HG03432 (cell line): Measurements from ENCODE around the gene FLT4.

Experiments used
- ATAC-seq: cut with Tn5 transposase; IDR thresholded peaks from one replicate; pipeline ENCODE4 v1.9.1; 2021; ENCODE audit warnings: mild to moderate bottlenecking, moderate library complexity; ENCODE audit not compliant: unreplicated experiment

The FLT4 gene

DNA sequence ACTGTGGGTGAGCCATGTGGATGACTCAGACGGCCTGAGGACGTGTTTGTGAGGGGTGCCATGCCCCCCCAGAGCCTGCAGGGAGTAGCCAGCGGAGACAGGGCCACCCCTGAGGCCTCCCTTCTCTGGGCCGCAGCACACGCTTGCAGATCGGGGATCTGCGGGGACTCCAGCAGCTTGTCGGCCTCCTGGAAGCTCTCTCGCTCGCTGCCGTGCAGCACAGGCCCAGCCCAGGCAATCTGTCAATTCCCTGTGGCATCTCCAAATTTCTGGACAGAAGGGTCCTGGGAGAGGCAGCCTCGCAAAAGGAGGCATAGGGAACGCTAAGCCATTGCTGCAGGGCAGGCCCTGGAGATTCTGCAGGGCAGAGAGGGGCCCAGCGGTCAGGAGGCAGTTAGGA lies 21.2 kb downstream of the FLT4 start:
- ATAC-seq: no peak

DNA sequence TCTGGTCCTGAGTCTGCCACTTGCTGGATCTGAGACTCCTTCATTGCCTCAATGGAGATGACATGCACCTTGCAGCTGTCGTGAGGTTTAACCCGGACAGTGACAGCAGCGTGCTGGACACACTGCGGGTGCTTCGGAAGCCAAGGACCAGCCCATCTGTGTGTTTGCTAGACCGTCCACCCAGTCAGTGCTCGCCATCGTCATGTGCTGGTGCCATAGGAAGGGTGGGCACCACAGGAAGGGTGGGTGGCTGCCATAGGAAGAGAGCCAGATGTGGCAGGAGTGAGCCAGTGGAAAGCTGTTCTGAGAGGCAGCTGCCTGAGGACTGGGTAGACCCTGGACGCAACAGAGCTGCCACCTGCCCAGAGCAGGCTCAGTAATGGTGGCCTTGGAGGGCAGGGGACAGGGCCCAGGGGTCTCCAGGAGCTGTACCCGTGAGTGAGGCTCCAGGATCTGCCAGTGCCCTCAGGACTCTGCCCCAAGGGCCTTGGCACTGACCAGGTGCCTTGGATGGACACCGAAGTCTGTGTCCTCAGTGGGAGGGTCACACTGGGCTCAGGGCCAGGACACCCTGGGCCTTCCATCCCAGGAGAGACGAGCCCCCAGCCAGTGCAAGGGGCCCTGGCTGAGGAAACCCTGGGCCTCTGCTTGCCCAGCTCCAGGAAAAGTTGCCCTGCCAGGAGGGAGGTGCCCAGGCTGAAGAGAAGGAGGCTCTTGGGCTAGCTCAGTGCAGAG lies 21.8 kb downstream of the FLT4 start:
- ATAC-seq: no peak

GRCh38 chr5:180626661-180627385 lies 22.6 kb downstream of the FLT4 start:
- ATAC-seq: no peak

- ATAC-seq: no peak
Measured at GRCh38 chr5:180625791-180626660, 23.4 kb downstream of the FLT4 start.

DNA sequence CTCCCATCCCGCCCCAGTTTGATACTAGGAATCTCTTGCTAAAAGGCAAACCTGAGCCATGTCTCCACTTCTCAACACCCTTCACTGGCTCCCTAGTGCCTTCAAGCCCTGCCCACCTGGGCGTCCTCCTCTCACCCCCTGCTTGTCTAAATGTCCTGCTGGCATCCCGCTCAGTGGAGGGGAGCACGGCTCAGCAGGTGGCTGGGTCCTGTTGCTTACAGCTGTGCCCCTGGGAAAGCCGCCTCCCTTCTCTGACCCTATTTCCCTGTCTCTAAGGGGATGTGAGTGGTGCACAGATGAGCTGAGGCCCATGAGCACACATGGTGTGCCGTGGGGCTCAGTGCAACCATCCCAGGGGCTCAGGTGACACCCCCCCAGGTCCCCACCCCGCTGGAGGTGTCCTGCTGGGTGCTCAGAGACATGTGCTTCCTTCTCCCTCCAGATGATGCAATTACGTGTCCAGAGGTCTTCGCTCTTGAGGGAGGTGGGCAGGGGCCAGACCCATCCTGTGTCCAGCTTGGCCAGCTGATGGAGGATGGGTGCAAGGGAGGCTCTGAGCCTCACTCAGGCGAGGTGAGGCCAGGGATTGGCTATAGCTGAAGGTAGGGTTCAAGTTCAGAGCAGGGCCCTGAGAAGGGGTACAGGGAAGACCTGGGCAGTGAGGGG lies 24.1 kb downstream of the FLT4 start:
- no peak for ATAC-seq

GRCh38 chr5:180624587-180624986 lies 24.8 kb downstream of the FLT4 start:
- ATAC-seq: no peak

- no peak for ATAC-seq
Measured at GRCh38 chr5:180623844-180624243, 25.6 kb downstream of the FLT4 start.

- ATAC-seq: no peak
Measured at GRCh38 chr5:180623411-180623834, 26.0 kb downstream of the FLT4 start.

DNA sequence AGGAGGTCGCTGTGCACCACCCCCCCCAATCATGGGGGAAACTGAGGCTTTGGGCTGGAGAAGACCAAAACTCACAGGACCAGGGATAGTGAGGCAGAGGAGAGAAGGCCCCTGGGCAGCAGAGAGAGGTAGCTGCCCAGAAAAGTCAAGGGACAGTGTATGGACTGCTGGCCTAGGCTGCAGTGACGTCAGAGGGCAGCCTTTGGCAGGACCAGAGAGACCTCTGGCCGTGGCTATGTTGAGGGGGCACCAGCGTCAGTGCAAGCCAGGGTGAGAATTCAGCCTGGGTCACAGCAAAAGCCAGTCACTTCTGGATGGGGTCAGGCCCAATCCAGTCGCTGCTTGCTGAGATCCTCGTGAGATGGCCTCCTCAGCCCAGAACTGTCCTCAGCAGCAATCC lies 26.5 kb downstream of the FLT4 start:
- no peak for ATAC-seq

DNA sequence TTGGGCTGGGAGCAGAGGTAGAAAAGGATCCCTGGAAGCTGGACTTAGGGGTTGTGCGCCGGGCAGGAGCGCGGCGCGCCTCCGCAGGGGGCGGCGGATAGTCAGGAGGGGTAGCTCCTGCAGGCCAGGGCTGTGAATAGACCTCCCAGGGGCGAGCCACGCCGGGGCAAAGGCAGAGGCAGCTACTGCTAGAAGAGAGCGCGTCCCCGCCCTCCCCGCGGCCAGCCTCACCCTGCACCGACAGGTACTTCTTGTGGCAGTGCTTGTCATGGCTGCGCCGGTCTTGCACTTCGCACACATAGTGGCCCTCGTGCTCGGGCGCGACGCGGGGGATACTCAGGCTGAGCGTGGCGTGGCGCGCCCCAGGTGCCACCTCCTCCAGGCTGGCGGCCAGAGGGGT lies 28.1 kb downstream of the FLT4 start:
- no peak for ATAC-seq

DNA sequence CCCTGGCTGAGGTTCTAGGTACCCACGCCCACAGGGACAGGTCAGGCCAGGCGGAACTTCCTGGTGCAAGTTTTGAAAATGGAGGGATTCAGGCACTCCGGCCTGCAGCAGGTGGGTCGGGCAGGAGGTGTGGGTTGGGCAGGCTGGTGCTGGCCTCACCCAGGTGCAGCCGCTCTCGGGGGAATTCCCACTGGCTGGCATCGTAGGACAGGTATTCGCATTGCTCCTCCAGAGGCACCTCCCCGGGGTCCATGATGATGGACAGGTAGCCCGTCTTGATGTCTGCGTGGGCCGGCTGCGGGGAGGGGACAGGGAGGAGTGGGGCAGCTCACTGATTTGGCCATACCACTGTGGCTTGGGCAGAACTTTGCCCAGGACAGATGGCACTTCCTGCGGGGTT lies 29.4 kb downstream of the FLT4 start:
- no peak for ATAC-seq

GRCh38 chr5:180619563-180619915 lies 29.9 kb downstream of the FLT4 start:
- ATAC-seq: no peak

DNA sequence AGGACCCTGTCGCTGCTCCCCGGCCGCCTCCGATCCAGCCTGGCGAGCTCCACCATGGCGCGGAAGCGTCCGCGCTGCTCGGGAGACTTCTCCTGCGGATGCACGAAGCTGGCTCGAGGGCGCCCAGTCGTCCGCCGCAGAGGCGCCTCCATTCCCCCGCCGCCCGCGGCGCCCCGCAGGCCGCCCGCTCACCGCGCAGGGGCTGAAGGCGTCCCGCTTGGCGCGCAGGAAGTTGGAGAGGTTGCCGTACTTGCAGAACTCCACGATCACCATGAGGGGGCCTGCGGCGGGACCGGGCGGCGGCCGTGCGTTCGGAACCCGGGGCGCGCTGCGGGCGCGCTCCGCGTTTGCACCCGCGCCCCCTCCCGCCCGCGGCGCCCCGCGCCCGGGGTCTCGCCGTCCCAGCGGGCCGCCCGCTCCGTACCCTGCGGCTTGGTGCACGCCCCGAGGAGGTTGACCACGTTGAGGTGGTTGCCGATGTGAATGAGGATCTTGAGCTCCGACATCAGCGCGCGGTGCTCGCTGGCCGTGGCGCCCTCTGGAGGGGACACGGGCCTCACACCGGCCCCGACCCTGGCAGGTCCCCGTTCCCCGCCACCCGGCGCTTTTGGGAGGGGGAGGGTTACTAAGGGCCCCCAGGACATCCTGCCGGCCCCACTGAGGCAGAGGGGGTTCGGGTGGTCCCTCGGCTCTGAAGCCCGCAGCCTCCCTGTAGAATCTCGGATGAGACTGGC lies 30.4 kb downstream of the FLT4 start:
- ATAC-seq: no peak

DNA sequence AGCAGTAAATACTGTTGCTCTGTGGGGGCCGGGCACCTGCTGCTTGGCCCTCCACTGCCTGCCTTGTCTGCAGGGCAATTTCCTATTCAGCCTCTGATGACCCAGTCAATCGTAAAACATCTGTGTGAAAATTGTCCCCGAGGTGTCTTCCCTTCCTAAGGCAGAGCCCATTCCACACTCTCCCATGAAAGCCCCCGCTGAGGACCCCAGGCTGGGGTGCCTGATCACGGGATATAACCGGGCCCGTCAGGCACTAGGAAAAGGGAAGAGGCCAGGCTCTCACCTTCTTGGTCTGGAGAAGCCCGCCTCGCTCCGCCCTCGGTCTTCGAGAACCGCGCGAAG lies 30.9 kb downstream of the FLT4 start:
- no peak for ATAC-seq

DNA sequence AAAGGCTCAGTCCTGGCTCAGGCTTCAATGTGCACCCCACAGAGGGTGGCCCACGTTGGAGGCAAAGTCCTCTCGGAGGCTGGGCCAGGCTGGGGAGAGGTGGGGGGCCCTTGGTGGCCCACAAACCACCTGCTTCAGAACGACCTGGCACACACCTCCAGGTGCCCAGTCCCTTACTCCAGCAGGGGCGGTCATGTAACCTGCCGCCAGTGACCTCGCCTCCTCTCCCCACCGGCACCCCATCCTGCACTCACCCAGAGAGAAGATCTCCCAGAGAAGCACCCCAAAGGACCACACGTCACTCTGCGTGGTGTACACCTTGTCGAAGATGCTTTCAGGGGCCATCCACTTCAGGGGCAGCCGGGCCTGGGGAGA lies 35.6 kb downstream of the FLT4 start:
- ATAC-seq: no peak

DNA sequence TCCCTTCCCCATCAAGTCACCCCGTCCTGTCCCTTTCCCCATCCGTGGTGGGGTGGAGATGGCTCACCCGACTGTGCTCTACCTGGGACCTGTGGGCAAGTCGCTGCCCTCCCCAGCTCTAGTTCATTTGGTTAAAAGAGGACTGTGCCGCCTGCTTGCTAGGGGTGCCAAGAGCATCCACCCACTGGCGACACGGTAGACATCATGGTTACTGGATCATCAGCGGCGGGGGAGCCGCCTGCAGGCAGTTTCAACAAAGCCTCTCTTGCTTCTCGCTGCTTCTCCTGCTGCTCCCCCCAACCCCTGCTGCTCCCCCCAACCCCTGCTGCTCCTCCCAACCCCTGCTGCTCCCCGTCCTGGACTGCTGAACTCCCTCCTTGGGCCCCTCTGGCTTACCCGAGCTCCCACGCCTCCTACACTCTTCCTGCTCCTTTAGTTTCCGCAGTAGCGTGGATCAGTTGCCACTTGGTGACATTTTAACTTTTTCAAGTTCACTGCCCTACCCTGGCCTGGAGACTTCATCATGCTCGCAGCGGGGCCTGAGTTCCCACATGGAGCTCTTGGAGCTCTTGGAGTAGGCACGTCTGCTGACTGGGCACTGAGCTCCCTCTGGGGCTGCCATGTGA lies 36.1 kb downstream of the FLT4 start:
- no peak for ATAC-seq

DNA sequence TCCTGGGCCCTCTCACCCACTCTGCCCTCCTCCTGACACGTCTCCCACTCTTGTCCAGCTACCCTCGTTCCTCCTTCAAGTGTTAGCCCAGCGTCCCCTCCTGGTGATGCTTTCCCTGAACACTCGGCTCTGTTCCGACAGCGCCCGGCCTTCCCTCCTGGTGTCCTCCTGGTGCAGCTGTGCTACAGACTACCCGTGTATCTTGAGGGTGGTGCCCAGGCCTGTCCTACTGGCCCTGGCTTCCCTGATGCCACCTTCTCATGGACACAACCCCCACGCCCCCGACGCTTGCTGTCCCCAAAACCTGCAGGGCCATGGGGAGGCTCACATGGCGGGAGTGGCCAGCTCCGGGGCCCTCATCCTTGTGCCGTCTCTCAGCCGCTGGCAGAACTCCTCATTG lies 36.7 kb downstream of the FLT4 start:
- ATAC-seq: no peak

DNA sequence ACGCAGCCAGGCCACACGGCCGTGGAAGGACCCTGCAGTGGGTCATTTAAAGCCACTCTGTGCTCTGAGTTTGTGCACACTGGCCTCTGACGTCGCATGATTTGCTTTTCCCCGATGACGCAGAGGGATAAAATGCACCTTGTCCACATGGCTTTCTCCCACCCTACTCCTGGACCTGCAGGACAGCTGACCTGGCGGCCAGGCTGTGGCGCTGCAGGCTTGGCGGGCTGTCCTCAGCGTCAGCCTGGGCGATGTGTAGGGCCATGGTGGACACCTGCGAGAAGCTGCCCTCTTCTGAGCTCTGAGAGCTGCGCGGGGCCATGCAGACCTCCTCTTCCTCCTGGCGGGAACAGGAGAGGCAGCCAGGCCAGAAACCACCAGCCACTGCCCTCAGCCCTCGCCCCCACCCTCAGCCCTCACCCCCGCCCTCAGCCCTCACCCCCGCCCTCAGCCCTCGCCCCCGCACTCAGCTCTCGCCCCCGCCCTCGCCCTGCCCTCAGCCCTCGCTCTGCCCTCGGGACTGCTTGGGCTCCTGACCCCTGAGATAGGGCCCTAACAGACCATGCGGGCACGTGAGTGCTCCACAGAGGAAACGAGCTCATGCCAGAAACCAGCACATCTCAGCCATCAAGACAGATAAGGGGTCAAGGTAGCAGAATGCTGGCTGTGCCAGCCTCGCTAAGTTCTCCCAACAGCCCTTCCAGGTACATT lies 38.1 kb downstream of the FLT4 start:
- ATAC-seq: no peak

GRCh38 chr5:180609817-180610550 lies 39.4 kb downstream of the FLT4 start:
- ATAC-seq: no peak
